Glomerular endothelial cell (primary cell): ENCODE measurements around the gene TECPR1. TPM values are rescaled to one million over a fixed set of nuclear protein-coding genes. Genes with fewer than 3 reads are reported as not detected.

Source experiments
- DNase-seq: peaks from one replicate; pipeline ENCODE4 v3.0.0-alpha.2; 2011; ENCODE audit warnings: low read depth, low spot score; ENCODE audit errors: extremely low read depth
- total RNA-seq: library from RNA; depleted of rRNA; stranded (reverse); fragments of >200 nt; gene quantifications from 2 replicates; pipeline ENCODE4 v1.2.3, GENCODE V29; 2015

Gene TECPR1
- total RNA-seq, 1 donor from 2014 or later: 66.3 TPM

DNA sequence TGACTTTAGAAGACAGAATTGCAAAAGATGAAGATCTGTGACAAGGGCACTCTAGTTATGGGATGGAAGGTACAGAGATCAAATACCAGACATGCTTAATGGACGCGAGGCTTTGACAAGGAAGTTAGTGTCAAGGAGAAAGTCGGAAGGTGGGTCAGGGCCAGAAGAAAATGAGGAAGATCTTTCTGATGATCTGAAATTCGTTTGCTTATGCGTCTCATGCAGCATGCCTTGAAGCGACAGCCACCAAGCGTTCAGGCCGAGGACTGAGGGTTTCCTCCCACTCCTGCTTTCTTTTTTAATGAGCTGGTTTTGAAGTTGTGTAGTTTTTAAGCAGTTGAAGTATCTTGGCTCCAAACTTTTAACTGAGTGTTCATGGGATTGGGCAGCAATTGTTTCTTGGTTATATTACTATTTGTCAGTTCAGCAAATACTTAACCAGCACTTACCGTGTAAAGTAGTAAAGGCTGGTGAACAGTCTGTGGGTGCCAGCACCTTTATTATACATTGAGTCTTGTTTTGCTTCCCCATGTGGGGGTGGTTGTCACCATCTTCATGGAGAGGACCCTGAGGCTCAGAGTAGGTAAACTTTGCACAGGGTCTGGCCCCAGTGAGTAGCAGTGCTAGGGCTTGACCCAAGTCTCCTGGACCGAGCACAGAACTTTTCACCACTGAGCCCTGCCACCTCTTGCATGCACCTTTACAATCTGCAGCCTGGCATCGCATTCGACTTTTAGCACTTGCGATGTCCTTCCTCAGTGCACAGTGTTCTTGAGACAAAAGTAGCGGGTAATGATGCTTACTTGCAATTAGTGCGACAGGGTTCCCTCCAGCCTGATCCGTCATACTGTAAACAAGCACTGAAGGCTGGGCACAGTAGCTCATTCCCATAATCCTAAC is 55.1 kb downstream of the TECPR1 start:
- no peak for DNase-seq

DNA sequence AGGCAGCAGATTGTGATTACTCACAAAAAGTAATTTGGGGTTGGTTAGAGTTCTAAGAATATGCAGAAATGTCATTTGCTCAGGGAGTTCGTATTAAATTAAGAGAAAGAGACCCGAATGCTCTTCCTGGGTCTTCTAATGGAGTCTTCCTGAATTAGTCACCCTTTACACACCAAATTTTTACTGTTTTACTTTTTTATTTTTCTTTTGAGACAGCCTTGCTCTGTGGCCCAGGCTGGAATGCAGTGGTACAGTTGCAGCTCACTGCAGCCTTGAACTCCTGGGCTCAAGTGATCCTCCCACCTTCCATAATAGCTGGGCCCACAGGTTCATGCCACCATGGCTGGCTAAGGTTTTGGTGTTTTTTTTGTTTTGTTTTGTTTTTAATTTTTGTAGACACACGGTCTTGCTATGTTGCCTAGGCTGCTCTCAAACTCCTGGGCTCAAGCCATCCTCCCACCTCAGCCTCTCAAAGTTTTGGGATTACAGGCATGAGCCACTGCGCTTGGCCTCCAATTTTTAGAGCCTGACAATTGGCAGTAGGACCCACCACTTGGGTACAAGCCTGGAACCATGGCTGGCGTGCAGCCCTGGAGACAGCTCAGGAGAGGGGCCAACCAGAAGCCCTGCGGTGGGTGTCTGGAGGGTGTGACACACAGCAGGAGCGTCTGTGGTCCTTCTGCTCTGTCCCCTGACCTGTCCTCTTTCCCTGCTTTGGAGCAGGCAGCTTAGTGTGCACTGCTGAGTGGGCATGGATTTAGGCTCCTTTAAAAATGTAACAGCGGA is 57.2 kb downstream of the TECPR1 start:
- DNase-seq: no peak

DNA sequence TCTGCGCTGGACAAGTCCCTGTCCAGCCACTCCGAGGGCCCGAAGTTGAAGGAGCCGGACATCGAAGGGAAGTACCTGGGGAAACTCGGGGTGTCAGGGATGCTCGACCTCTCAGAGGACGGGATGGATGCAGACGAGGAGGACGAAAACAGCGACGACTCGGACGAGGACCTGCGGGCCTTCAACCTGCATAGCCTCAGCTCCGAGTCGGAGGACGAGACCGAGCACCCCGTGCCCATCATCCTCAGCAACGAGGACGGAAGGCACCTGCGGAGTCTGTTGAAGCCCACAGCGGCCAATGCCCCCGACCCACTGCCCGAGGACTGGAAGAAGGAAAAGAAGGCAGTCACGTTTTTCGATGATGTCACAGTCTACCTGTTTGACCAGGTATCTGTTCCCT is 57.8 kb downstream of the TECPR1 start:
- no peak for DNase-seq

- no peak for DNase-seq
These were observed 58.4 kb downstream of the TECPR1 start for GRCh38 chr7:98193474-98194180.

- DNase-seq: no peak
These were observed 59.1 kb downstream of the TECPR1 start for GRCh38 chr7:98192781-98193457.

- DNase-seq: no peak
These were observed 60.2 kb downstream of the TECPR1 start for GRCh38 chr7:98191668-98192431.

GRCh38 chr7:98189559-98189958 is 62.5 kb downstream of the TECPR1 start:
- DNase-seq: no peak

- DNase-seq: no peak
These were observed 64.9 kb downstream of the TECPR1 start for GRCh38 chr7:98187138-98187502.

DNA sequence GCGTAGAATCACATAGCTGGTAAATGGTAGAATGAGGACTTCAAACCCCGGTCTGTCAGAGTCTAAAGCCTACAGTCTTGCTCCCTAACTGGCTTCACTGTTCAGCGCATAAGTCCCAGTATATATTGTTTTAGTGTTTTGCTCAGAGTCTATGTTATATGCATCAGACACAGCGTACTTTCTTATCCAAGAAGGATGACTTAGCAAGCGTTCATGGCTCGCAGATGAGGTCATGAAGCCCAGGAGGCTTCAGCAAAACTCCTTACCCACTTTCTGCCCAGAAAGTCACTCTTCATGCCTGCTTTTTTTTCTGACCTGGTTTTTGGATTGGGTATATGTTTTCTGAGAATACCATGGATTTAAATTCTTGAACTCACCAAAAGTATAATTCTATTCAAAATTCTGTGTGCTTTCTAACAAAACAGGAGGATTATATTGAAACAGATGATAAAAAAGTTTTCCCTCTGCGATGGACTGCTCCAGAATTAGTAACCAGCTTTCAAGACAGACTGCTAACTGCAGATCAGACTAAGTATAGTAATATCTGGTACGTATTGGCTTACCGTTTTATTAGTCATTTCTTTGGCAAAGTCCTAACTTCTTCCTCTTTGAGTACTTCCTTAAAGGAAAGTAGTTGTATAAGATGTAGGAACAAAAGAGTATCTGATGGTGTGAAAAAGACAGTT is 65.4 kb downstream of the TECPR1 start:
- no peak for DNase-seq

GRCh38 chr7:98185101-98185500 is 66.9 kb downstream of the TECPR1 start:
- DNase-seq: no peak

- no peak for DNase-seq
These were observed 71.3 kb downstream of the TECPR1 start for GRCh38 chr7:98180751-98181150.

DNA sequence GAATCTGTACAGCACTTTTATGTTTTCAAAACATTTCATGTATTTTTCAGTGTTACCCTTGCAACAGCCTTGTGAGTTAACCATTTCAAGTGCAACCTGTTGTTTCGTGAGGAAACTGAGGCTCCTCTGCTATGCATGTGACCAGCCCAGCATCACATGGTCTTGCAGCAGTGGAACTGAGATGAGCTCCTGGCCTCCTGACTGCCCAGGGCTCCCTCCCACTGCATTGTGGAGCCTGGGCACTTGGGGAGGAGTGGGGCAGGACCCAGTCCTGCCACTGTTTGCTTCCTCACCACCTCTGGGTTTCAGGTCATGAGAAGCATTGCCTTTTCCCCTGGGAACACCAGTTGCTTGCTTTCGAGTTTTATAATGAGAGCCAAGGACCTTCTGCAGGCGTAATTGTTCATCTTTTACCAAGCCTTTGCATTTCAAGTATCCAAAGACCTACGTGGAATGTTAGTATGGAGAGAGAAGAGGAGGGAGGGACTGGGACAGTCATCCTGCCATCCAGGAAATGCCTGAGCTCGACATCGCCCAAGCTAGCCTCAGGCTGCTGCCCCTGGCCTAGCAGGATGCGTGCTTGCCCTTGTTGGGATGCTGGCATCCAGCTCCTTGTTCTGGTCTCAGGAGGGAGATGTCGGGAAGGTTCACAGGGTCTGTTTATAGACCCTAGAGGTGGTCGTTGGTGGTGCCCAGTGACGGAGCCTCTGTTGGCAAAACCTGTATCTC is 73.1 kb downstream of the TECPR1 start:
- no peak for DNase-seq

GRCh38 chr7:98178321-98178720 is 73.7 kb downstream of the TECPR1 start:
- DNase-seq: no peak

DNA sequence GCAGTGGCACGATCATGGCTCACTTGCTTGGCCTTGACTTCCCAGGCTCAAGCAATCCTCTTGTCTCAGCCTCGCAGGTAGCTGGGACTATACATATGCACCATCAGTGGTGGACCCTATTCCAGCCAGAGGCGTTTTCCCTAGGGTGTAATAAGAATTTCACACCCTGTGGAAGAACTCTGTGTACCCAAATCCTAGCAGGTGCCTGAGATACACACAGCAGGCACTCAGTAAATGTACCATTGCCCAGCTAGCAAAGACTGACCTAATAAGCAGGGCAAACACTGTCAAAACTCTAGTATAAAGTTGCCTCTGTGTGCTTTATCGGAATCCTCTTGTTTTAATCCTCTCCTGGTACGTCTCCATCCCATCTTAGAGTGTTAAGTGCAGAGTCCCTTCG is 74.5 kb downstream of the TECPR1 start:
- no peak for DNase-seq

DNA sequence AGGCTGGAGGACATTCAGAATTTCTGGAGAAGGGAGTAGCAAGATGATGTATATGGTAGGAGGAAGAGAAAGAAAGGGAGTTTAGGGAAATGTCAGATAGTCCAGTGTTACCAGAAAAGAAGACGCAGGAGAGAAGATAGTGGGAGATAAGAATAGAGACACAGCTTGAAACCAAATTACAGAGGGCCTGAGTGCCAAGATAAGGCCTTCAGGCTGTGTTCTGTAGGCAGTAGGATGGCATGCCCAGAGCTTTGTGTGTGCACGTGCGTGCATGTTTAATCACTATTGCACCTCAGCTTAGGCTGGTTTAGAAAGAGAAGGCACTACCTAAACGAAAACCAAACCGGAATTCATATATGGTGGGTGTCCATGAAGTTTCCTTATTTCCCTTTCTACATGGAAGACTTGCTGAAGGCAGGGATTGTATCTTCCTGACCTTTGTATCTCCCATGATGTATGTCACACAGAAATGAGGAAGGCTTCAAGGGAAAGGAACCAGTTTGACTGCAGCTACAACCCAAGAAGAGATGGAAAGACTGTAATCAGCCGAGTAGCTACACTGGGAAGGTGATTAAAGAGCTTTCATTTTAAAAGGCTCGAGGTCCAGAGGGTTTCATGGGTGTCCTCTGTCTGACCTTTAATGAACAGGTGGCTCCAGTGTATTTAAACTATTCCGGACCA is 76.6 kb downstream of the TECPR1 start:
- DNase-seq: no peak

GRCh38 chr7:98174334-98175259 is 77.4 kb downstream of the TECPR1 start:
- no peak for DNase-seq

DNA sequence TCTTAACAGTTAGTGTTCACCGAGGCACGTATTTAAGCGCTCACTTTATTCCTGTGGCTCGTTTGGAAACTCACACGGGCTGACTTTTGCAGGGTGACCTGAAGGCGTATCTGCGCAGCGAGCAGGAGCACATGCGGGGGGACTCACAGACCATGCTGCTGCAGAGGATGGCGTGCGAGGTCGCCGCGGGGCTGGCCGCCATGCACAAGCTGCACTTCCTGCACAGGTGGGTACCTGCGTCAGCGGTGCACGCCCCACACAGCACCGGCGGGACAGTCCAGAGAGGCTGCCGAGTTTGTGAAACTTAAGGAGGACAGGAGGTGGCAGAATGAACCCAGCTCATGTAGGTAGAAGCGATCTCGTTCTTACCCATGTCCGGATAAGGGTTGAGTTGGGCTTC is 80.6 kb downstream of the TECPR1 start:
- DNase-seq: no peak
